GM18502 (cell line): ENCODE data around the gene LOC101059915.

Experiments
- ATAC-seq: cut with Tn5 transposase; IDR thresholded peaks from one replicate; pipeline ENCODE4 v1.9.1; 2021; ENCODE audit warnings: mild to moderate bottlenecking; ENCODE audit not compliant: unreplicated experiment, poor library complexity

LOC101059915 gene

DNA sequence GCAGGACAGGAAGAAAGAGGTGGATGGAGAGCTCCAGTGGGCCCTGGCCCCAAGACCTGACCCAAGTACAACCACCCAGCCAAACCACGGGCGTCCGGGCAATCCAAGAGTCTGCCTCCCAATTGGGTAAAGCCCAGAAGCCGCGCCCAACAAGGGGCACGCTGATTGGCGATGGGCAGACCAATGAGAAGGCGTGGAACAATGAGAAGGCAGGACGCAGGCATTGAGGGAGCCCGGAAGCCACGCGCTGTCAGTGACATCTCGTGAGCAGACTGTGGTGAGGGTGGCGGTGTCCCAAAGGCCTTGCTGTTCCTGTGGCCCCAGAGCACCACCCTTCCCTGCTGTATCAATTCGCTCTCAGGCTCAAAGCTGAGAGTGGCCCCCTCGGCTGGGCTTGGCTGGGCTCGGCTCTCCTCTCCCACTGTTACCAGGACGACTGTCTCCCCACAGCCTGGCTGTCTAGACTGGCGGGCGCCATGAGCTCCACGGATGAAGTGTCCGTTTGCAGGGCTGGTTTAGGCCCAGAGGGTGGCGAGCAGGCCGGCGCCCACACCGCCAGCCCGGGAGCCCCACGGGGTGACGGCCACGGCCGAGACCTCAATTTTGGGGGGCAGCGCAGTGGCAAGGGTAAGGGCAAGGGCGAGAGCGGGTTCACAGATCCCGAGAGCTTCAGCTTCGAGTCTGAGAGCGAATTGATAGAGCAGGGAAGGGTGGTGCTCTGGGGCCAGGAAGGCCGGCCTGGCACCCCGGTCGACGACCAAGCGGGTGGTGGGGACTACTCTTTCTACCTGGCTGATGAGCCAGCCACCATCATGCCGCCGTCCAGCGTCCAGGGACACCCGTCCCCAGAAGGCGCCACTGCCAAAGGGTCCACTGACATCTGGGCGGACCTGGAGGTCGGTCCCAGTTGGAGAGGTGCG, at the start of gene LOC101059915:
TSS of gene LOC101059915 (plus strand) at position 219 of the 920 bp plus-strand sequence.
- no peak for ATAC-seq

DNA sequence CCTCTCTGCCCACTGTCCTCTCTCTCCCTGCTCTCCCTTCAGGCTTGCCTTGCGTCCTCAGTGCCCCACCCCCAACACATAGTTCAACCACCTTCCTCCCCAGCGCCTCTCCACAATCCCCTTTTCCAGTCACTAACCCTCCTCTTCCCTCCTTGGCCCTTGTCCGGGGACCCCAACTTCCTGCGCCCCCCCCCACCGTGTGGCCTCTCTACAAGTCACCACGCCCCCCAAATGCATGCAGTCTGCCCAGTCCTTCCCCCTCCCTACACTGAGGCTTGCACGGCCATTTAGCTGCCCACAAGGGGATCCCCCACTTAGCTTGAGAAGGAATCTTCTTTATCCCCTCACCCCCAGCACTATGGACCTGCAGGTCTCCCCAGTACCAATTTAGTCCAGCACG, 49.6 kb upstream of the LOC101059915 start:
- no peak for ATAC-seq

DNA sequence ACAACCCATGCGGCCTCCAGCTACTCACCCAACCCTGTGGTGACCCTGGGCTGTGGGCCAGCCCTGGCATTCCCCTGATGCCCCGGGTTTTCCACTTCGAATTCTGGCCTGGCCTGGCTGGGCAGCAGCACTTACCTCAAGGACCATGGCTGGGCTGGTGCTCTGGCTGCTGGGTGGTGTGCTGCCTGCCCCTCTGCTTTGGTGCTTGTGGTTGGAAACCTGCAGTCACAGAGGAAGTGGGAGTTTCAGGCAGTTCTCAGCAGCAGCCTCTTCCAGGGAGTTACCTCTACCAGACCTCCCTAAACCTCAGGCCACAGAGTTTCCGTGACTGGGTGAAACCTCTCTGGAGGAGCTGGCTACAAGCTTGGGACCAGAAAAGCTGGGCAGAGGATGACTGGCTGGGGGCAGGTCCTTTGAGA, 49.0 kb upstream of the LOC101059915 start, which contains the start of gene CXCR3:
TSS of gene CXCR3 (minus strand) at position 209 of the 419 bp plus-strand sequence. CDS start at position 147, 62 bp downstream.
- ATAC-seq = peak; percentile 63

DNA sequence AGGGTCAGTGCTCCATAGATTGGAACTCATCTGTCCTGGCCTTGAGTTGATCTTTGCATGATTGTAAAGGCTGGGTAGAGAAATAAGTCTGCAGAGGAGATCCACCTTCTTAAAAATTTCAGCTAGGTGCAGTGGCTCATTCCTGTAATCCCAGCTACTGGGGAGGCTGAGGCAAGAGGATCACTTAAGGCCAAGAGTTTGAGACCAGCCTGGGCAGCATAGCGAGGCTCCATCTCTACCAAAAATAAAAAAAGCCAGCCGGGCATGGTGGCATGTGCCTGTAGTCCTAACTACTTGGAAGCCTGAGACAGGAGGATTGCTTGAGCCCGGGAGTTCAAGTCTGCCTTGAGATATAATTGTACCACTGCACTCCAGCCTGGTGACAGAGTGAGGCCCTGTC, 48.6 kb upstream of the LOC101059915 start:
- ATAC-seq = no peak

DNA sequence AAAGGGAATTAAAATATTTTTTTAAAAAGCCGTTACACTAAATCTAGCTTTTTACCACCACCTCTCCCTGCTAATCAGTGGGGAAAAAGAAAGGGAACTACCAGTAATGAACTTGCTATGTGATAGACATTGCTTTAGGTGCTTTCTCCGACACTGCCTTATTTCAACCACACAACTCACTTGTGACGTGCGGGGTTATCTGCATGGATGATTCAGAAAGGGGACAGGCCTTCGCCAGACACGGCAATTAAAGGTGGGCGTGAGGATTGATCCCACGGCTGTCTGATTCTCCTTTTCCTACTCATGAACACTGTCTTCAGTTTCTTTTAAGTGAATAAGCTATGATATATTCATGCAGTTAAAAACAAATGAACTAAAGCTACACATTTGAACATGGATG, 48.2 kb upstream of the LOC101059915 start:
- ATAC-seq = no peak

DNA sequence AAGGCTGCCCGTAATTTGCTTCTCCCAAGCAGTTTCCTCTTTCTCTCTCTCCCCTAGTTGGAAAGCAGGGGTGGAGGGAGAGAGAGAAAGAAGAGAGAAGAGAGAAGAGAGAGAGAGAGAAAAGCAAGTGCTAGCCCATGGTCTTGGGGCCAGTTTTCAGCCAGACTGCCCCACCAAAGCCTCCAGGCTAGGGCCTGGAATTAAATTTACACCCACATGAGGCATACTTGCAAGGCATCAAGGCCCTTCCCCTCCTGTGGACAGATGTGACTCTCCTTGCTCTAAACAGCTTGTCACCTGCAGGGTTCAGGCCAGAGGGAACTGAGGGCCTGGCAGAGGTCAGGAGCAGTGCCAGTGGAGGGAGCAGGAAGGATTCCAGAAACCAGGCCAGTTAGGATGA, 47.4 kb upstream of the LOC101059915 start:
- no peak for ATAC-seq

DNA sequence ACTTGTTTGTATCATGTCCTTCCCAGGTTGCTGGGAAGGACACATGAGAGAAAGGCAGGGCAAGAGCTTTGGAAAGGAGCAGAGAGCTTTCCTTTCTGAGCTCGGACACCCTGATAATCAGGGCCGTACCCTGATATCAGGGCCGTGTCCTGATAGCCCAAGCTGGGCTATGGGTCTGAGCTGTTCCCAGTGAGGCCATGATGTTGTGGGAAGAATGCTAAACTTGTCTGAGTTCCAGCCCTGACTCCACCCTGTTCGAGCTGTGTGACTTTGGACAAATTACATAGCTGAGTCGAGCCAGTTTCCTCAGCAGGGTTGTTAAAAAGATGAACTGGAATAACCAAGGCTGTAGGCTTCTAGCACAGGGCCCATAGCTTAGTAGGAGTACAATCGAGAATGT, 45.7 kb upstream of the LOC101059915 start:
- no peak for ATAC-seq

DNA sequence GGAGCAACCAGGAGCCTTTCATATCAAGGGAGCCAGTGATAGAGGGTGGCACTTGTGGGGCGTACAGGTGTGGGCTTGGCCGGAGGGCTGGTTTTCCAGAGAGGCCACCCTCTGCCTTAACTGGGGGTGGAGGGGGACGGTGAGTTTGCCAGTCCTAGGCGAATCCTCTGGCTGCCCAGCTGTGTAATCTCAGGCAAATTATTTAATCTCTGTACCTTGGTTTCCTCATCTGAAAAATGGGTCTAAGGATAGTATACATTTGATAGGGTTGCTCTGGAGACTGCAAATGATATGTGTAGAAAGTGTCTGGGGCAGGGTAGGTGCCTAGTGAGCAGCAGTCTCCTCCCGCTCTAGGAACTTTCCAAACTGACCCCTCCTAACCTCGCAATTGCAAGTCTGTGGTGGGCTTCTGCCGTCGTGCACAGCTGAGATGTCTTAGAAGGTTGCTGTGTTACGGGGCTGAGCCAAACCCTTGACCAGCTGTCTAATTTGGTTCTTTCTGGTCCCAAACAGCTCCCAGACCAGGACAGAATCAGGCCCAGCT, 45.2 kb upstream of the LOC101059915 start:
- no peak for ATAC-seq

DNA sequence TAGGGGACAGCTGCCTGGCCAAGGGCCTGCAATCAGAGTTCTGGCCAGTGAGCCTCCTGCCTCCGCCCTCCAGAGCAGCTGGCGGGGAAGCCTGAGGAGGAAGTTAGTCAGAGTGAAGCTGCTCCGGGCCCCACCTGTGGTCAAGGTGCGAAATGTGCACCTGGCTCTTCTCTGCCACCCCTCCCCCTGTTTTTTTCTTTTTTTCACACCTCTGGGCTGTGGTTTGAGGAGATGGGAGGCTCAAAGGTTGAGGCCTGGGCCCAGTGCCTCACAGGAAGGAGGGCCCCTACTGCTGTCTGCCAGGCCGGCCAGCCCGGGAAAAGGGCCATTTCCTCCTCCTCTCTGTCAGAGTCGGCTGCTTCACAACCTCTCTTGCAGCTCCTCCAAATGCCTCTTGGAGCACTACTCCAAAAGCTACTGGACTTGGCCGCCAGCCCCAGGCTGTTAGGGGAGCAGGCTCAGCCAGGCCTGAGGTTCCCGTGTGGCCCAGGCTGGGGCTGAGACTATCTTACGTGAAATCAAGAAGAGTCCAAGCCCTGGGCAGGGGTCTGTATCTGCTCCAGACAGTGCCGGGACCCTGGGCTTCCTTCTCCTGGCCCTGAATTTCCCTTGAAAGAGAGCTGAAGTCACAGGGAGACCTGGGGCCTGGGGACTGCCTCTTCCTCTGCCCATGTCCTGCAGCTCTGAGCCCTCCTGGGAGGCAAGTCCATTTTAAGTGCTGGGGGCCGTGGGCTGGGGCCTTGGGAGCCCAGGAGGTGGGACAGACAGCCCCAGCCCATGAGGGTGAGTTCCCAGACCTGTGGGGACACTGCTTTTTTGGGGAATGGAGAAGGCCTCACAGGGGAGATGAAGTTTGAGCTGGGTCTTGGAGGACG, 44.5 kb upstream of the LOC101059915 start:
- peak; percentile 57 for ATAC-seq

DNA sequence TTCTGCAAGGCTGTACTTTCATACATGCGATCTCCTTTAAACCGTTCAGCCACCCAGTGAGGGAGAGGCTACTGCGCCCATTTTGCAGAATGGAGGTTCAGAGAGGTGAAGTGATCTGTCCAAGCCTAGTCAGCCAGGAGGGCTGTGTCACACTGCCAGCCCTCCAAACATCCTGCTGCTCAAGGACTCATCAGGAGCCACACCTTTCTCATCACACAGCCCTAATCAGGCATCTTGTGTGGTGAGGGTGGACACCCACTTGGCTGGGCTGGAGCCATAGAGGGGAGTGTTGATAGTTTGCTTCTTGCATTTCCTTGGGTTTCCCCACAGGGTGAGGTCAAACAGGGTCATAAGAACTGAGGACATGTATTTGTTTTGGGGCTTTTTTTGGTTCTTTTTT, 43.6 kb upstream of the LOC101059915 start:
- no peak for ATAC-seq

DNA sequence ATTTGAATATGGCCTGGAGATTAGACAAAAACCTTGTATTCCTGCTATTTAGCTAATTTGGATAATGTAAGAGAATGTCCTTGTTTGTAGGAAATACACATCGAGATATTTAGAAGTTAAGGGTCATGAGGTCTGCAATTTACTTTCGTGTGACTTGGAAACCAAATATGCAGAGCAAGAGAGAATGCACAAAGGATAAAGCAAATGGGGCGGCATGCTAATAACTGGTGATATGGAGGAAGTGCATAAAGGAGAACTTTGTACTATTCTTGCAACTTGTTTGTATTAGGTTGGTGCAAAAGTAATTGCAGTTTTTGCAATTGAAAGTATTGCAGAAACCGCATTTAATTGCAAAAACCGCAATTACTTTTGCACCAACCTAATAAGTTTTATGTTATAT, 41.9 kb upstream of the LOC101059915 start:
- ATAC-seq = no peak

DNA sequence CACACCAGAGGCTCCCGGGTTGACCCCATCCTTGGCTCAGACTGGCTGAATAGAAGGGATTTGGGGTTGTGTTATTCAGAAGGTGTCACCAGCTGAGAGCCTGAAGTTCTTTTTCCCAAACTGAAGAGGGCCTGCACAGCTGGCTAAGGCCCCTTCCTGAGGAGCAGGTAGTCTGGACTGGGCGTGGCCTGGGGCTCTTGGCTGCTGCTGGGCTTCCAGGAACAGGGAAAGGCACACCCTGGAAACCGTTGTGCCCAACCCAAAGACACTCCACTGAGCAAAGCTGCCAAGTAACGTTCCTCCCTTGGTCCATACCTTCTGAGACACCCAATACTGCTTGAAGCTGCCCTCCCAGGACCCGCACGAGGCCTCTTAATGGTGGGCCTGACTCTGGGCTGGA, 40.8 kb upstream of the LOC101059915 start:
- ATAC-seq = no peak

DNA sequence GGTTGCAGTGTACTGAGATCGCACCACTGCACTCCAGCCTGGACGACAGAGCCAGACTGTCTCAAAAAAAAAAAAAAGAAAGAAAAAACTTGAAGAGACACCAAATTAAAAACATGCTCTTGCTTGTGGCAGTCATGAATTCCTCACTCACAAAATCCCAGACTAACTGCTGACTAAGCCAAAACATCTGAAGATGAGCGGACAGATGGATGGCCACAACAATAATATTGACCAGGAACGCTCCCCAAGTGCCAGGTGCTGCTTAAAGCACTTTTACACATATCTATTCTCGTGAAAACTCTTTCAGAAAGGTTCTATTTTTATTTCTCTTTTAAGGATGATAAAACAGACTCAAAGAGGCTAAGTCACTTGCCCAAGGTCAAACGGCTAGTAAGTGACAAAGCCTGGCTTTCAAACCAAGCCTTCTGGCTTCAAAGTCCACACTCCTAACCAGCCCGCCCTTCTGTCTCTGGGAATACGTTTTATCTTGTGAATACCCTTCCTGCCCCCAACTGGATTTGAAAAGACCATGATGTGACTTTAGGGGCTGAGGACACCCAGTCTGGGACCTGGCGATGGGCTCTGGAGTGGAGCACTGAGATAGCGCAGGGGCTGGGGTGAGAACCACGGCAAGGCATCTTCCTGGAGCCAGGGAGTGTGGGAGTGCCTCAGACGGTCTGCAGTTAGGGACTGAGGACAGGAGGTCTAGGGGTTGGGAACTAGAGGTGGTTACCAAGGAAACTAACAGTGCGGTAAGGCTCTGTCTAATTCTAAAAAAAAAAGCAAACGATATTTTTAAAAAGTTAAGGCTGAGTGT, 39.5 kb upstream of the LOC101059915 start:
- ATAC-seq = no peak

DNA sequence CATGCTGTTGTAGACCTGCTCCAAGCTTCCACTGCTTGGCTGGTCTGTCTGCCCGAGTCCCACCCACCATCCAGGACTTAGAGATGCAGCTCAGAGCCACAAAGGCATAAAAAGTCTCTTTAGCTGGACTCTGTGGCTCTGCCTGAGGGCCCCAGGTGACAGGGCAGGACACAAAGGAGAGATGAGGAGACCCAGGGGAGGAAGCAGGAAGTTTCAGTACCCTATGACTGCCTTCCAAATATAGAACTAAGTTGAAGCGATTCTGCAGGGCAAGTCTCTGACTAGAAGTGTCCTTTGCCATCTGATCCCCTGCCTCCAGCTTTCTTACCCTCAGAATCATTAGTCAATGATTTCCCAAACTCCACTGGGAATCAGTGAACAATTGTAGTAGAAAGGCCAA, 37.9 kb upstream of the LOC101059915 start:
- peak; percentile 80 for ATAC-seq

DNA sequence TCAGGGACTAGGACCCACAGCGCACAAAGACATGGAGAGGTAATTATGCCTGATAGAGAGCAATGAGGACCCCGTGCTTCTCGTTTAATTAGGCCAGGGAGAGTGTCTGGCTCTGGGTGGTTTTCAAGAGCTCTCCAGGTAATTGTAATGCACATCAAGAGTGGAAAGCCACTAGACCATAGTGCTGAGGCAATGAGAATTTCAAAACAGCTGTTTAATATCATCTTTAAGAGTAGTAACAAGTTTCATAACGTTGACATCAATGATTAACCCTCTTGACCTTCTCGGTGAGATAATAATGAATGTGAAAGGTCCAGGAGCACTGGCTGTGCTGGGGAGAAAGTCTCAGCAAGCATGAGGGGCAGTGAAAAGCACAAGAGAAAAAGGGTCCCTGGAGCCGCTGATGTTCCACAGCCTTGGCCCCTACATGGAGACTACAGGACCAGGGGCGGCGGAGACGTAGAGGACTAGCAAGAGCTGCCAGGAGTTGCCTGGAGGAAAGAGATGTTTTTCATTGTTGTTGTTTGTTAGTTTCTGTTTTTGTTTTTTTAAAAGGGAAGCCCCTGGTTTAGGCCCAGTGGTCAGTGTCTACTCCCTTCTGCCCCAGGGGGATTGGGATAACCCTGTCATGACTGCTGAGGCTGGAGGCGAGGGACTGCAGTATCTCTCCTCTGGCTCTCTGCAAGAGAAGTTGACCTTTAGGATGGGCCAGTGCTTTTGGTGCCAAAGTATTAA, 34.3 kb upstream of the LOC101059915 start:
- ATAC-seq = no peak

DNA sequence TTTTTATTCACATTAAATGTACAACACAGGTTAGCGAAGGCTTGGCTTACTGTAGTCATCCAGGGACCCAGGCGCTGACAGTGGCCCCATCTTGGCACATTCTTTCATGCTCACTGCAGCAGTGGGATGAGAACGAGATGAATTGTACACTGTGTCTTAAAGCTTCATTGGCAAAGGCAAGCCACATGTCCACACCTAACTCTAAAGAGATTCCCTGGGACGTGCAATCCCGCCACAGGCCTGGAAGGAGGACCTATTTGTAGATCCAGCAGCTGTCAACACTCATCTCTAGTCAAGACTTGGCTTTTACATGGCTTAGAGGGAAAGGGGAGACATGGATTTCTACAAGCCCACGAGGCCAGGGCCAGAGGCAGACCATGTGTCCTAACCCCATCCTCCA, 33.0 kb upstream of the LOC101059915 start:
- ATAC-seq = no peak

DNA sequence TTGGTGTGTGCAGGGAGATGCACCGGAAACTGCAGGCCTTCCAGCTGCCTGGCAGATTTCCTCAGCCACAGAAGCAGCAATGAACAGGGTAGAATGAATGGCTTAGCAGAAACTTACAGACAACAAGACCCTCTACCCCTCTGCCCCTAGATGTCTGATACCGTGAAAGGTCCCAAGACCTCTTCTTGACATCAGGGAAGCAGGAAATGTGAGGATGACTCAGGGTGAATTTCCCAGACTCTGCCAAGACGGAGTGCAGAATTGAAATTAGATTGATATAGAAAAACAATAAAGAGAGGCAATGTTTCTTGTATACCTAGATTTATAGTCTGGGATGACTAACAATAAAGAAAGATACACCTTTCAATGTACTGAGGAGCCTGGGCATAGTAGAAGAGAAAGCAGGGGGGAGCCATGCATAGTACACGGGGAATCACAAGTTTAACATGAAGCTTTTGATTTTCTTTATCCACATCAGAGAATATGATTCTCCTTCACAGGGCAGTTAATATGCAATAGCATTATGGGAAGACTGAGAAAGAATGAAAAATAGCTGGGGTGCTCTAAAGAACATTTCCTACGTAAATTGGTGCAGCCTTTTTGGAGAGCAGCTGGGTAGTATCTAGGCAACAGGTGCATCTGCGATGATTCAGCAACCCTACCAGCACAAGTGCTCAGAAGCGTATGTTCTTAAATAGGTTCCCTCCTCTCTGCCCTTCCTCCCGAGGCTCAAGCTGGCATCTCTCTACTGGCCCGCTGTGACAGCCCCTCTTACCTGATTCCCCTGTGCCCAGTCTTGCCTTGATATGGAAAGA, 30.7 kb upstream of the LOC101059915 start:
- no peak for ATAC-seq

DNA sequence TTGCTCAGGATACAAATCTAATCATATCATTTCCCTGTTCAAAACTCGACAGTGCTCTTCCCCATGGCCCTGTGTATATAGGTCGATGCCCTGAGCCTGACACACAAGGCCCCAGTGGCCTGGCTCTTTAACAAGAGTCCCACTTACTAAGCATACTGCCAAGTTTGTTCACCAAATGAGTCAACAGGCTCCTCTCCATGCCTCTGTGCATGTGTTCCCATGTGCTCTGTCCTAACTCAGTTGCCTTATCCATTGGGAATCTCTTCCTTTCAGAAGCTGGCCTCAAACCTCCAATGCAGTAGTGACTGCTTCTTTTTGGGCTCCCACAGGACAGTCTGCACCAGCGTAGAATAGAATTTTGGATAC, 30.1 kb upstream of the LOC101059915 start:
- no peak for ATAC-seq

DNA sequence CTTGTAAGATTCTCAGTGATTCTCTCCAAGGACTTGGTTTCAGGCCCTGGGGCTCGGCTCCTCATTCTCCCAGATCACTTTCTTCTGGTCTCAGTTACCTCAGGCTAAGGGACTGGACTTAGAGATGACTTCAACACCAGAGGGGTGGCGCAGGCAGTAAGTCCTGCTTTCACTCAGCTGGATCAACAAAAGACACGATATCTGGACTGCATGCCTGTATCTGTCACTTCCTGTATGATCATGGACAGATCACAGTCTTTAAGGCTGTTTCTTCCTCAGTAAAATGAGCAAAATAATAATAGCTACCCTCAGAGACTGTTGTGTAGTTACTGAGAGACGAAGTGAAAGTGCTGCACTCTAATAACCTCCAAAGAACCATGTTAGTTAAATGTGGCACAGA, 29.5 kb upstream of the LOC101059915 start:
- ATAC-seq = peak; percentile 52
